BLaER1 (cell line): Measurements from ENCODE around the gene LGI2.
A peak's percentile ranks its signal among the peaks of the same experiment; 100 is the strongest.
"Not testable (repeated sequence)": the region's sequence is repeated elsewhere in the genome, so short reads cannot be mapped to it uniquely, and the experiment has no call there.

Source experiments
- H3K27ac ChIP-seq: shearing (Covaris generic); formaldehyde crosslinking; 2 replicates; pipeline ENCODE4 v1.8.1; 2022
- H3K27me3 ChIP-seq: shearing (Covaris generic); formaldehyde crosslinking; 2 replicates; pipeline ENCODE4 v1.8.1; 2022
- H3K36me3 ChIP-seq: shearing (Covaris generic); formaldehyde crosslinking; 2 replicates; pipeline ENCODE4 v1.8.1; 2022
- H3K4me1 ChIP-seq: shearing (Covaris generic); formaldehyde crosslinking; 2 replicates; pipeline ENCODE4 v1.8.1; 2022
- H3K4me2 ChIP-seq: shearing (Covaris generic); formaldehyde crosslinking; 2 replicates; pipeline ENCODE4 v1.8.1; 2022
- H3K4me3 ChIP-seq: shearing (Covaris generic); formaldehyde crosslinking; 2 replicates; pipeline ENCODE4 v1.8.1; 2022
- H3K9ac ChIP-seq: shearing (Covaris generic); formaldehyde crosslinking; 2 replicates; pipeline ENCODE4 v1.8.1; 2022
- H3K9me3 ChIP-seq: shearing (Covaris generic); formaldehyde crosslinking; 2 replicates; pipeline ENCODE4 v1.8.1; 2022
- H4K20me1 ChIP-seq: shearing (Covaris generic); formaldehyde crosslinking; 2 replicates; pipeline ENCODE4 v1.8.1; 2022
- Cebpa-rat ChIP-seq: shearing (Covaris generic); IDR thresholded peaks from 2 replicates; pipeline ENCODE4 v1.8.1; 2022

The LGI2 gene

GRCh38 chr4:25020236-25020635 is 10.5 kb downstream of the LGI2 start:
- H3K9me3 ChIP-seq: no peaks in the 10 kb centered on the region
- H3K4me2 ChIP-seq: no peak overlapping the region
- peaks cover 2% of the 10 kb centered on the region; the same call in 1 of the 2 replicates for H3K4me1 ChIP-seq
- no peak overlapping the region for H3K4me3 ChIP-seq
- no peak for TF ChIP-seq Cebpa-rat
- no peak overlapping the region for H3K27ac ChIP-seq
- no peak overlapping the region for H3K9ac ChIP-seq
- no peaks in the 10 kb centered on the region for H3K27me3 ChIP-seq
- no peaks in the 10 kb centered on the region for H4K20me1 ChIP-seq
- no peaks in the 10 kb centered on the region for H3K36me3 ChIP-seq

- Histone ChIP-seq H3K27ac (no peak overlapping the region), H3K4me1 (peaks cover 9% of the 10 kb centered on the region; the same call in 1 of the 2 replicates), H4K20me1 (no peaks in the 10 kb centered on the region), H3K4me2 (no peak overlapping the region), H3K36me3 (no peaks in the 10 kb centered on the region), H3K9ac (no peak overlapping the region), H3K4me3 (no peak overlapping the region), H3K27me3 (no peaks in the 10 kb centered on the region), H3K9me3 (no peaks in the 10 kb centered on the region)
- TF ChIP-seq Cebpa-rat: no peak
These were observed 11.2 kb downstream of the LGI2 start for GRCh38 chr4:25019501-25019900.

DNA sequence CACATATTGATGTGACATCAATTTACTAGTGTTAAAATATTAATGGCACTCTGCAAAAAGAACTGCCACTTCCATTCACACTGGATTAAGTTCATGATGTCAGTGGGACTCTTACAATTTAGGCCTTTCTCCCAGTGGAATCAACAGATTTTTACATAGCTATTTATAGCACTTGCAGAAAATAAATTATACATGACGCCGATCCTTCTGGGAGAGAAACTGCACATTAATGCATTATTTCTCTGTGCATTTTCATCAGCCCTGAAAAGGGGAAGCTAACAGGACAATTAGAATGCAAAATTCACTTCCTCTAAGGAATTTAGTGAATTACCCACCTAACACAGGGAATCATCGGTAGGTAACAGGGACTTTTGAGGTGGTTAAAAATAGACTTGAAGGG is 15.7 kb downstream of the LGI2 start:
- no peak overlapping the region for H3K9ac ChIP-seq
- no peak overlapping the region; the same call in 1 of the 2 replicates for H3K4me2 ChIP-seq
- H3K4me1 ChIP-seq: peaks cover 9% of the 10 kb centered on the region; the same call in 1 of the 2 replicates
- no peak overlapping the region for H3K4me3 ChIP-seq
- no peaks in the 10 kb centered on the region for H4K20me1 ChIP-seq
- H3K9me3 ChIP-seq: no peaks in the 10 kb centered on the region; the same call in 1 of the 2 replicates
- no peaks in the 10 kb centered on the region for H3K36me3 ChIP-seq
- H3K27ac ChIP-seq: no peak overlapping the region
- H3K27me3 ChIP-seq: no peaks in the 10 kb centered on the region
- TF ChIP-seq Cebpa-rat: no peak

GRCh38 chr4:25014662-25014983 is 16.1 kb downstream of the LGI2 start:
- not testable (repeated sequence) for H3K4me2 ChIP-seq, H3K27ac ChIP-seq, H3K4me3 ChIP-seq, H3K36me3 ChIP-seq, H4K20me1 ChIP-seq, H3K9me3 ChIP-seq, H3K4me1 ChIP-seq, H3K27me3 ChIP-seq, H3K9ac ChIP-seq

GRCh38 chr4:25013756-25014661 is 16.7 kb downstream of the LGI2 start:
- no peaks in the 10 kb centered on the region for H4K20me1 ChIP-seq
- no peak overlapping the region; the same call in 1 of the 2 replicates for H3K4me2 ChIP-seq
- TF ChIP-seq Cebpa-rat: no peak
- no peaks in the 10 kb centered on the region for H3K27me3 ChIP-seq
- no peaks in the 10 kb centered on the region for H3K36me3 ChIP-seq
- H3K4me1 ChIP-seq: peaks cover 9% of the 10 kb centered on the region; the same call in 1 of the 2 replicates
- no peak overlapping the region for H3K9ac ChIP-seq
- H3K4me3 ChIP-seq: no peak overlapping the region
- H3K27ac ChIP-seq: no peak overlapping the region
- H3K9me3 ChIP-seq: no peaks in the 10 kb centered on the region; the same call in 1 of the 2 replicates

DNA sequence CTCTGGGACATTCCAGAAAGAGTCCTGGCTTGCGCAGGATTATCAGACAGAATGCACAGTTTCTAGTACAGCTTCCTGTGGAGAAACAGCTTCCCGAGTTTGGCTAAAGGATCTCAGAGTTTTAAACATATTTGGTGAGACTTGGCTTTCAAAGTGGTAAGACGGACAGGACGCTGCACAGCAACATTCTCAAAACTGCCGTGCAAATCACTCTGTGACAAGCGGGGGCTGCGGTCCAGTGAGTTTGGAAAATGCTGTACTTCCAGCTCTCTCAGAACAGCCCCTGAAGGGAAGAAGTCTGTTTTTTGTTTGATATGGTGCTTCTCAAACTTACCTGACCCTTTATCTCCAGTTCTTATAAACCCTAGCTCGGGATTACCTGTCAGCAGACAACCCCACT is 18.1 kb downstream of the LGI2 start:
- no peaks in the 10 kb centered on the region for H4K20me1 ChIP-seq
- H3K27ac ChIP-seq: no peak overlapping the region
- peaks cover 9% of the 10 kb centered on the region; the same call in 1 of the 2 replicates for H3K4me1 ChIP-seq
- H3K36me3 ChIP-seq: no peaks in the 10 kb centered on the region
- H3K4me2 ChIP-seq: no peak overlapping the region
- no peak for TF ChIP-seq Cebpa-rat
- H3K9ac ChIP-seq: no peak overlapping the region
- no peak overlapping the region for H3K4me3 ChIP-seq
- no peaks in the 10 kb centered on the region; the same call in 1 of the 2 replicates for H3K9me3 ChIP-seq
- no peaks in the 10 kb centered on the region for H3K27me3 ChIP-seq

GRCh38 chr4:25011135-25011866 is 19.4 kb downstream of the LGI2 start:
- Histone ChIP-seq H3K4me2 (no peak overlapping the region), H3K36me3 (no peaks in the 10 kb centered on the region), H3K4me3 (no peak overlapping the region), H3K27me3 (no peaks in the 10 kb centered on the region), H3K4me1 (peaks cover 9% of the 10 kb centered on the region; the same call in 1 of the 2 replicates), H4K20me1 (no peaks in the 10 kb centered on the region), H3K9me3 (no peaks in the 10 kb centered on the region; the same call in 1 of the 2 replicates), H3K9ac (no peak overlapping the region), H3K27ac (no peak overlapping the region)
- no peak for TF ChIP-seq Cebpa-rat

- peaks cover 3% of the 10 kb centered on the region; the same call in 1 of the 2 replicates for H3K9me3 ChIP-seq
- no peaks in the 10 kb centered on the region for H4K20me1 ChIP-seq
- no peak overlapping the region for H3K27ac ChIP-seq
- H3K4me2 ChIP-seq: no peak overlapping the region
- H3K4me1 ChIP-seq: peaks cover 2% of the 10 kb centered on the region
- no peaks in the 10 kb centered on the region for H3K36me3 ChIP-seq
- no peak for TF ChIP-seq Cebpa-rat
- no peaks in the 10 kb centered on the region for H3K27me3 ChIP-seq
- H3K9ac ChIP-seq: no peak overlapping the region
- no peak overlapping the region for H3K4me3 ChIP-seq
These were observed 23.1 kb downstream of the LGI2 start for GRCh38 chr4:25007598-25007997.

GRCh38 chr4:25002681-25003080 is 28.1 kb downstream of the LGI2 start:
- Histone ChIP-seq H3K27ac (no peak overlapping the region), H3K9me3 (peaks cover 13% of the 10 kb centered on the region), H3K4me3 (no peak overlapping the region), H3K4me2 (no peak overlapping the region), H3K36me3 (peaks cover 8% of the 10 kb centered on the region), H3K9ac (no peak overlapping the region), H3K4me1 (peaks cover 46% of the 10 kb centered on the region), H3K27me3 (no peaks in the 10 kb centered on the region), H4K20me1 (no peaks in the 10 kb centered on the region)
- no peak for TF ChIP-seq Cebpa-rat

GRCh38 chr4:25001509-25001908 is 29.2 kb downstream of the LGI2 start:
- H4K20me1 ChIP-seq: no peaks in the 10 kb centered on the region
- H3K9ac ChIP-seq: no peak overlapping the region
- TF ChIP-seq Cebpa-rat: no peak
- 0 out of 2 replicates have a peak overlapping the region, but pooled peaks have one; percentile 20 for H3K27ac ChIP-seq
- peaks cover 19% of the 10 kb centered on the region for H3K36me3 ChIP-seq
- no peaks in the 10 kb centered on the region for H3K27me3 ChIP-seq
- peaks cover 46% of the 10 kb centered on the region for H3K4me1 ChIP-seq
- peak overlapping the region; percentile 40 for H3K4me2 ChIP-seq
- H3K4me3 ChIP-seq: no peak overlapping the region
- H3K9me3 ChIP-seq: peaks cover 25% of the 10 kb centered on the region
